ENCODE results near the gene WDR54.

The WDR54 gene

DNA sequence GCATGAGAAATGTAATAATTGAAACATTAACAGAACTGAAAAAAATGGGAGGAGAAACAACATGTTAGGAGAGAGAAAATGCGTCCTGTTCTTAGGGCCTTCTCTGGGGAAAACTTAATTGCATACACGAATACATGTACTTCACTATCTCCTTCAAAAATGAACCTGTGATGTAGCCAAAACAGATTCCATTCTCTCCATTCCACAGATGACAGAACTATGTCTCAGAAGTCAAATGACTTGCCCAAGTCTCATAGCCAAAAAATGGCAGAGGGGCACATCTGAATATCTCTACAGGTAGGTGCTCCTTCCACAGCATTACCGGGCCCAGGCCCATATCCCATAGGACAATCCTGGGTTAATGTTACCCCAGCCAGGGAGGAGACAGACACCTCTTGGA is 37.5 kb upstream of the WDR54 start:
- H3K36me3 ChIP-seq (ENCODE audit: control insufficient read depth in 1 of 2, insufficient read depth in 2 of 2, low read length in 2 of 2): no peaks in the 10 kb centered on the region
- H3K4me1 ChIP-seq (ENCODE audit: control insufficient read depth in 1 of 2, insufficient read depth in 2 of 2, low read length in 2 of 2): peaks cover 17 to 45% of the 10 kb centered on the region in 2 donors

GRCh38 chr2:74385396-74385795 is 36.1 kb upstream of the WDR54 start:
- H3K4me3 ChIP-seq (ENCODE audit: low read depth in 1 of 2, low read length in 2 of 2): no peak overlapping the region
- no peaks in the 10 kb centered on the region for H3K36me3 ChIP-seq (ENCODE audit: control insufficient read depth in 1 of 2, insufficient read depth in 2 of 2, low read length in 2 of 2)
- no peaks in the 10 kb centered on the region for H3K27me3 ChIP-seq (ENCODE audit: low read depth, low read length)
- peaks cover 14 to 45% of the 10 kb centered on the region in 2 donors for H3K4me1 ChIP-seq (ENCODE audit: control insufficient read depth in 1 of 2, insufficient read depth in 2 of 2, low read length in 2 of 2)
- H3K9me3 ChIP-seq (ENCODE audit: control insufficient read depth in 1 of 2, low read length in 2 of 2): no peaks in the 10 kb centered on the region
- peak overlapping the region; percentile 25 for H3K27ac ChIP-seq (ENCODE audit: low read length)

More for the DNA sequence above, 37.5 kb upstream of the WDR54 start:
- no peak overlapping the region for H3K4me3 ChIP-seq (ENCODE audit: low read depth in 1 of 2, low read length in 2 of 2)
- no peaks in the 10 kb centered on the region for H3K9me3 ChIP-seq (ENCODE audit: control insufficient read depth in 1 of 2, low read length in 2 of 2)
- no peaks in the 10 kb centered on the region for H3K27me3 ChIP-seq (ENCODE audit: low read depth, low read length)
- peak overlapping the region; percentile 24 for H3K27ac ChIP-seq (ENCODE audit: low read length)

DNA sequence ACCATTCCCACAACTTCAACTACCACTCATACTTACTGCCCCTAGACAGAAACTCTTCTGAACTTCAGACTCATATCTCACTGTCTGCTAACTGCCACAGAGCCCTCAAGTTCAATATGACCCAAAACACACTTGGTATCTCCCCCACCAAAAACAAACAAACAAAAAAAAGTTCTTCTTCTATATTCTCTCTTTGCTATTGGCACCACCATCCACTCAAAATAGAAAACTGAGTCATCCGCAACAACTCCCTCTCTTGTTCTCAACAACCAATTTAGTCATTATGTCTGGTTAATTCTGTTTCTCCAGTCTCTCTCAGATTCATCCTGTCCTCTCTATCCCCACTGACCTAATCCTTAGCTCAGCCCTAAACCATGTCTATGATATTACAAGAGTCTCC is 34.2 kb upstream of the WDR54 start:
- no peaks in the 10 kb centered on the region for H3K36me3 ChIP-seq (ENCODE audit: control insufficient read depth in 1 of 2, insufficient read depth in 2 of 2, low read length in 2 of 2)
- no peak overlapping the region for H3K27ac ChIP-seq (ENCODE audit: low read length)
- H3K4me3 ChIP-seq (ENCODE audit: low read depth in 1 of 2, low read length in 2 of 2): no peak overlapping the region
- H3K27me3 ChIP-seq (ENCODE audit: low read depth, low read length): no peaks in the 10 kb centered on the region
- peaks cover 14 to 45% of the 10 kb centered on the region in 2 donors for H3K4me1 ChIP-seq (ENCODE audit: control insufficient read depth in 1 of 2, insufficient read depth in 2 of 2, low read length in 2 of 2)
- no peaks in the 10 kb centered on the region for H3K9me3 ChIP-seq (ENCODE audit: control insufficient read depth in 1 of 2, low read length in 2 of 2)

DNA sequence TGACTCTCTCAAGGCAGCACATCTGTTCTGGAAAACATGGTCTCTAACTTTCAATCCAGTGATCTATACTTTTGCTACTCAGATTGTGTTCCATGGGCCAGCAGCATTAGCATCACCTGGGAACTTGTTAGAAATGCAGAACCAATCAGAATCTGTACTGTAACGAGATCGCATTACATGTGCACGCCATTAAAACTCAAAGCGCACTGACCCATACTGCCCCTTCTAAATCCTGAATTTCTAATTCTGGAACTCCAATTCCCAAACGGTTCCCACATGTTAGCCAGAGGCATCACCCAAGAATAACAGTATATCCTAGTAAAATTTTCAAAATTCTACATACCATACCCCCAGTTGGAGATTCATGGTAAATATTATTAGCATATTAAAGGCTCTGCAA is 30.9 kb upstream of the WDR54 start:
- H3K27me3 ChIP-seq (ENCODE audit: low read depth, low read length): no peaks in the 10 kb centered on the region
- no peaks in the 10 kb centered on the region for H3K36me3 ChIP-seq (ENCODE audit: control insufficient read depth in 1 of 2, insufficient read depth in 2 of 2, low read length in 2 of 2)
- H3K9me3 ChIP-seq (ENCODE audit: control insufficient read depth in 1 of 2, low read length in 2 of 2): no peaks in the 10 kb centered on the region
- H3K27ac ChIP-seq (ENCODE audit: low read length): no peak overlapping the region
- peak overlapping the region; percentile 72 to 76 for H3K4me3 ChIP-seq (ENCODE audit: low read depth in 1 of 2, low read length in 2 of 2)
- H3K4me1 ChIP-seq (ENCODE audit: control insufficient read depth in 1 of 2, insufficient read depth in 2 of 2, low read length in 2 of 2): peaks cover 14 to 31% of the 10 kb centered on the region in 2 donors

- Histone ChIP-seq H3K4me3 (ENCODE audit: low read depth in 1 of 2, low read length in 2 of 2) (peak overlapping the region; percentile 72 to 76), H3K27me3 (ENCODE audit: low read depth, low read length) (no peaks in the 10 kb centered on the region), H3K36me3 (ENCODE audit: control insufficient read depth in 1 of 2, insufficient read depth in 2 of 2, low read length in 2 of 2) (no peaks in the 10 kb centered on the region), H3K9me3 (ENCODE audit: control insufficient read depth in 1 of 2, low read length in 2 of 2) (no peaks in the 10 kb centered on the region), H3K27ac (ENCODE audit: low read length) (peak overlapping the region; percentile 41), H3K4me1 (ENCODE audit: control insufficient read depth in 1 of 2, insufficient read depth in 2 of 2, low read length in 2 of 2) (peaks cover 14 to 30% of the 10 kb centered on the region in 2 donors)
Measured at GRCh38 chr2:74391209-74391579, 30.3 kb upstream of the WDR54 start.

DNA sequence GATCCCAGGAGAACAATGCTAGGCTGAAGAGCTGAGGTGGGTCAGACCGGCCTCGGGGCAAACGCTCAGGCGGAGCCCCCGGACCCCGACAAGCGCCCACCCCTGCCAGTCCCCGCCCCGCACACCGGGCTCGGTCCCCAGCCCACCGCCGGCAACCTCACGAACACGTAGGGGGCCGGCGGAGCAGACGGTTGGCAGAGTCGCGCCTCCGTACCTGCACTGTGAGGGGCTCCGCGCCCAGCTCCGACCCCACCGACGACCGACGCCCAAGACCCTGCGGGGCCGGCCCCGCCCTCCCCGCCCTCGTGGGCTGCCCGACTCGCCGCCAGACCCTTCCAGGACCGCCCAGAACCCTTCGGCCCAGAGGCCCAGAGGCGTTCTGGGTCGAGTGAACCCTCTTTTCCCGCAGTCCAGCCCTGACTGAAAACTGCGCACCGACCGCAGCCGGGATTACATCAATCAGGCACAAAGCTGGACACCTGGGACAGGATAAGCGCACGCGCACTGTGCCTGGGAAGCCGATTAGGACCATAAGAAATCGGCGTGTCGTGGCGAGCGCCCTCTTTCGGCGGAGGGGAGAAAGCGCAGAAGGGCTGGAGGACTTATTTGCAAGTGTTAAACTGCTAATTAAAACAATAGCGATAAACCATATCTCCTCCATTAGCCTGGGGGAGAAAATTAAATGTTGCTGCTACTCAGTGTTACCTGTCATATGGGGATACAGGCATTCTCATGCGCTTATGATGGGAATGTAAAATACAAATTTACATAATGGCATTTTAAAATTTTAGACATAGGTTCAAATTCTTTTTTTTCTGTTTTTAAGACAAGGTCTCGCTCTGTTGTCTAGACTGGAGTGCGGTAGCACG is 29.7 kb upstream of the WDR54 start:
- Histone ChIP-seq H3K27ac (ENCODE audit: low read length) (peak overlapping the region; percentile 86), H3K36me3 (ENCODE audit: control insufficient read depth in 1 of 2, insufficient read depth in 2 of 2, low read length in 2 of 2) (no peaks in the 10 kb centered on the region), H3K4me1 (ENCODE audit: control insufficient read depth in 1 of 2, insufficient read depth in 2 of 2, low read length in 2 of 2) (peaks cover 14 to 30% of the 10 kb centered on the region in 2 donors), H3K4me3 (ENCODE audit: low read depth in 1 of 2, low read length in 2 of 2) (peak overlapping the region; percentile 72 to 76), H3K27me3 (ENCODE audit: low read depth, low read length) (no peaks in the 10 kb centered on the region), H3K9me3 (ENCODE audit: control insufficient read depth in 1 of 2, low read length in 2 of 2) (no peaks in the 10 kb centered on the region)

- H3K9me3 ChIP-seq (ENCODE audit: control insufficient read depth in 1 of 2, low read length in 2 of 2): no peaks in the 10 kb centered on the region
- no peaks in the 10 kb centered on the region for H3K36me3 ChIP-seq (ENCODE audit: control insufficient read depth in 1 of 2, insufficient read depth in 2 of 2, low read length in 2 of 2)
- H3K27ac ChIP-seq (ENCODE audit: low read length): no peak overlapping the region
- H3K4me1 ChIP-seq (ENCODE audit: control insufficient read depth in 1 of 2, insufficient read depth in 2 of 2, low read length in 2 of 2): peaks cover 14 to 30% of the 10 kb centered on the region in 2 donors
- no peaks in the 10 kb centered on the region for H3K27me3 ChIP-seq (ENCODE audit: low read depth, low read length)
- H3K4me3 ChIP-seq (ENCODE audit: low read depth in 1 of 2, low read length in 2 of 2): peak overlapping the region in 1 of 2 donors; percentile 76
Measured at GRCh38 chr2:74392449-74392743, 29.1 kb upstream of the WDR54 start.

GRCh38 chr2:74393525-74393924 is 28.0 kb upstream of the WDR54 start:
- peaks cover 14 to 23% of the 10 kb centered on the region in 2 donors for H3K4me1 ChIP-seq (ENCODE audit: control insufficient read depth in 1 of 2, insufficient read depth in 2 of 2, low read length in 2 of 2)
- no peak overlapping the region for H3K4me3 ChIP-seq (ENCODE audit: low read depth in 1 of 2, low read length in 2 of 2)
- H3K9me3 ChIP-seq (ENCODE audit: control insufficient read depth in 1 of 2, low read length in 2 of 2): no peaks in the 10 kb centered on the region
- no peak overlapping the region for H3K27ac ChIP-seq (ENCODE audit: low read length)
- no peaks in the 10 kb centered on the region for H3K36me3 ChIP-seq (ENCODE audit: control insufficient read depth in 1 of 2, insufficient read depth in 2 of 2, low read length in 2 of 2)
- no peaks in the 10 kb centered on the region for H3K27me3 ChIP-seq (ENCODE audit: low read depth, low read length)

GRCh38 chr2:74396149-74396548 is 25.4 kb upstream of the WDR54 start:
- no peak overlapping the region for H3K27ac ChIP-seq (ENCODE audit: low read length)
- H3K36me3 ChIP-seq (ENCODE audit: control insufficient read depth in 1 of 2, insufficient read depth in 2 of 2, low read length in 2 of 2): no peaks in the 10 kb centered on the region
- no peaks in the 10 kb centered on the region for H3K27me3 ChIP-seq (ENCODE audit: low read depth, low read length)
- H3K4me3 ChIP-seq (ENCODE audit: low read depth in 1 of 2, low read length in 2 of 2): no peak overlapping the region
- H3K4me1 ChIP-seq (ENCODE audit: control insufficient read depth in 1 of 2, insufficient read depth in 2 of 2, low read length in 2 of 2): no peaks in the 10 kb centered on the region
- H3K9me3 ChIP-seq (ENCODE audit: control insufficient read depth in 1 of 2, low read length in 2 of 2): no peaks in the 10 kb centered on the region

- Histone ChIP-seq H3K27ac (ENCODE audit: low read length) (no peak overlapping the region), H3K36me3 (ENCODE audit: control insufficient read depth in 1 of 2, insufficient read depth in 2 of 2, low read length in 2 of 2) (no peaks in the 10 kb centered on the region), H3K27me3 (ENCODE audit: low read depth, low read length) (no peaks in the 10 kb centered on the region), H3K4me1 (ENCODE audit: control insufficient read depth in 1 of 2, insufficient read depth in 2 of 2, low read length in 2 of 2) (no peaks in the 10 kb centered on the region), H3K9me3 (ENCODE audit: control insufficient read depth in 1 of 2, low read length in 2 of 2) (no peaks in the 10 kb centered on the region), H3K4me3 (ENCODE audit: low read depth in 1 of 2, low read length in 2 of 2) (no peak overlapping the region)
Measured at GRCh38 chr2:74399785-74400184, 21.7 kb upstream of the WDR54 start.

- H3K4me3 ChIP-seq (ENCODE audit: low read depth in 1 of 2, low read length in 2 of 2): no peak overlapping the region
- H3K36me3 ChIP-seq (ENCODE audit: control insufficient read depth in 1 of 2, insufficient read depth in 2 of 2, low read length in 2 of 2): no peaks in the 10 kb centered on the region
- H3K9me3 ChIP-seq (ENCODE audit: control insufficient read depth in 1 of 2, low read length in 2 of 2): no peaks in the 10 kb centered on the region
- H3K27me3 ChIP-seq (ENCODE audit: low read depth, low read length): no peaks in the 10 kb centered on the region
- no peaks in the 10 kb centered on the region for H3K4me1 ChIP-seq (ENCODE audit: control insufficient read depth in 1 of 2, insufficient read depth in 2 of 2, low read length in 2 of 2)
- no peak overlapping the region for H3K27ac ChIP-seq (ENCODE audit: low read length)
Measured at GRCh38 chr2:74401891-74402290, 19.6 kb upstream of the WDR54 start.

DNA sequence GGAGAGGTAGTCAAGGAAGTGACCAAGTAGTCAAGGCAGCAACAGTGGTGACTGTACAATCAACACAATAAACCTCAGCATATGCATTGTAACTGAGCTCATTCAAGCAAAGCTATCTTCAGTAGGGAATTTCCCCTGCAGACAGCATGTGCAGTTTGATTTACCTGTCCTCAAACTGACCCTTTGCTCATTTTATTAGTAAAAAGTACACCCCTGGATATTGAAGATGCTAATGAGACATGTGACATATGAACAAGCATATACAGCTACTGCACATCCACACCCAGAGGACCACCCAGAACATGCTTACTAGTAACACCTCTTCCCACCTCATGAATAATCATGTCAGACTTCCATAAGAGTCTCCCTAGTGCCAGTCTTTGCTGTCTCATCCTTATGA is 15.5 kb upstream of the WDR54 start:
- Histone ChIP-seq H3K4me1 (ENCODE audit: control insufficient read depth in 1 of 2, insufficient read depth in 2 of 2, low read length in 2 of 2) (no peaks in the 10 kb centered on the region), H3K9me3 (ENCODE audit: control insufficient read depth in 1 of 2, low read length in 2 of 2) (no peaks in the 10 kb centered on the region), H3K27me3 (ENCODE audit: low read depth, low read length) (no peaks in the 10 kb centered on the region), H3K36me3 (ENCODE audit: control insufficient read depth in 1 of 2, insufficient read depth in 2 of 2, low read length in 2 of 2) (no peaks in the 10 kb centered on the region), H3K4me3 (ENCODE audit: low read depth in 1 of 2, low read length in 2 of 2) (no peak overlapping the region), H3K27ac (ENCODE audit: low read length) (no peak overlapping the region)

All from muscle layer of duodenum (tissue), 2 donors.